Measurements from ENCODE around the gene MUSK. TPM values are rescaled to one million over a fixed set of nuclear protein-coding genes. Genes with fewer than 3 reads are reported as not detected.

MUSK gene
- total and polyA plus RNA-seq, 2 of the 8 experiments (the other 6 are each of a cell fraction or from before 2014, with no cell fraction given), result not detected

GRCh38 chr9:110622368-110622767 is 46.2 kb upstream of the MUSK start:
- Histone ChIP-seq H3K27me3 (replicated peaks in 1 of 4; ENCODE audit: control insufficient read depth in 3 of 4, extremely low read depth in 1 of 4, insufficient read depth in 3 of 4, low read length in 3 of 4) (no peaks in the 10 kb centered on the region), H2BK5ac (ENCODE audit: low read depth, low read length) (no peak overlapping the region), H3K23ac (ENCODE audit: insufficient read length) (no peak overlapping the region), H3K23me2 (ENCODE audit: low read depth, low read length) (no peaks in the 10 kb centered on the region), H3K4me3 (ENCODE audit: extremely low read depth in 1 of 4, insufficient read depth in 2 of 4, low read depth in 3 of 4, low read length in 4 of 4) (no peak overlapping the region), H3K9ac (replicated peaks in 1 of 4; ENCODE audit: extremely low read depth in 1 of 4, low read depth in 3 of 4, low read length in 3 of 4) (no peak overlapping the region), H4K91ac (replicated peaks; ENCODE audit: insufficient read length, low read length) (no peak overlapping the region), H3K18ac (ENCODE audit: extremely low read depth, low read length) (no peak overlapping the region), H3K27ac (ENCODE audit: low read depth, low read length) (no peak overlapping the region), H4K5ac (ENCODE audit: insufficient read length, low read depth, low read length) (no peak overlapping the region), H3K79me1 (ENCODE audit: low read depth, low read length) (no peaks in the 10 kb centered on the region), H2AK5ac (ENCODE audit: low read depth, low read length) (no peak overlapping the region), H2BK15ac (ENCODE audit: low read length) (no peak overlapping the region), H2BK12ac (ENCODE audit: low read depth, low read length) (no peak overlapping the region), H4K20me1 (replicated peaks in 1 of 2; ENCODE audit: control insufficient read depth in 1 of 2, insufficient read depth in 2 of 2, low read length in 2 of 2) (no peaks in the 10 kb centered on the region), H2BK120ac (replicated peaks; ENCODE audit: low read depth, low read length) (no peak overlapping the region), H3K4ac (replicated peaks; ENCODE audit: insufficient read length, low read depth, low read length) (no peak overlapping the region), H2BK20ac (ENCODE audit: low read length) (no peak overlapping the region), H3K9me3 (ENCODE audit: insufficient read depth in 2 of 2, low read depth in 1 of 2, low read length in 1 of 2) (no peaks in the 10 kb centered on the region), H3K56ac (replicated peaks; ENCODE audit: insufficient read length, low read depth, low read length) (no peak overlapping the region), H3K4me2 (ENCODE audit: insufficient read depth in 1 of 2, low read depth in 2 of 2, low read length in 2 of 2) (no peak overlapping the region), H4K8ac (ENCODE audit: extremely low read depth, insufficient read depth, low read length) (no peak overlapping the region), H3K36me3 (ENCODE audit: control insufficient read depth in 2 of 4, insufficient read depth in 4 of 4, low read length in 3 of 4) (no peaks in the 10 kb centered on the region), H2AFZ (ENCODE audit: low read length) (no peak overlapping the region), H3K4me1 (replicated peaks in 1 of 4; ENCODE audit: control insufficient read depth in 3 of 4, insufficient read depth in 4 of 4, low read length in 3 of 4) (peaks cover 0 to 7% (median 0%) of the 10 kb centered on the region in 4 experiments; a peak in 1 of 7 replicates), H3K14ac (ENCODE audit: insufficient read length) (no peak overlapping the region), H3K79me2 (ENCODE audit: control insufficient read depth in 1 of 2, insufficient read depth in 2 of 2, low read length in 2 of 2) (no peaks in the 10 kb centered on the region)
- POLR2A ChIA-PET (ENCODE audit: partially characterized antibody), result no interaction called here
- CTCF ChIA-PET (ENCODE audit: partially characterized antibody), result interaction anchor here (0.9 to 2.0 kb wide), 4 partner anchors 194 to 443 kb away, joined by 3 to 18 read pairs (median 7); no protein-coding TSS in a partner anchor
- DNase-seq (ENCODE audit: low read depth in 1 of 2, low spot score in 2 of 2) (no peak), FAIRE-seq (no peak)
- no peak for TF ChIP-seq ASH2L (IDR thresholded peaks at IDR 0.05; ENCODE audit: low read length)
- TF ChIP-seq ATF3 (IDR thresholded peaks at IDR 0.05; ENCODE audit: insufficient read depth, low read depth, low read length), result no peak
- whole genome bisulfite sequencing, 2 experiments (ENCODE audit: extremely low coverage in 1 of 2, insufficient coverage in 1 of 2, insufficient read length in 1 of 2, insufficient replicate concordance in 2 of 2, low coverage in 1 of 2, low lambda C conversion rate in 2 of 2, missing lambda C conversion rate in 1 of 2), result 96% methylated on average over 2 of the region's 2 CpGs; no CpG with 5 or more reads in 1 of the 2 experiments
